PC-3 (cell line): Measurements from ENCODE around the gene TNFSF11.

Experiments
- EZH2 ChIP-seq: fragments of 300-600 bp; sonication (generic); IDR thresholded peaks from one replicate; pipeline ENCODE4 v1.6.1; 2017; ENCODE audit warnings: antibody characterized with exemption, mild to moderate bottlenecking, low read length; ENCODE audit not compliant: unreplicated experiment
- EZH2phosphoT487 ChIP-seq: fragments of 300-600 bp; sonication (generic); IDR thresholded peaks from 2 replicates; pipeline ENCODE4 v1.6.1; 2018; ENCODE audit warnings: mild to moderate bottlenecking, antibody characterized with exemption, low read length, borderline replicate concordance
- TF ChIP-seq, protein P1 (sequence below): fragments of 300-600 bp; sonication (generic); conservative IDR thresholded peaks from 2 replicates; pipeline ENCODE4 v1.5.1; 2017; ENCODE audit warnings: antibody characterized with exemption, low read depth, mild to moderate bottlenecking, low read length

DNA sequence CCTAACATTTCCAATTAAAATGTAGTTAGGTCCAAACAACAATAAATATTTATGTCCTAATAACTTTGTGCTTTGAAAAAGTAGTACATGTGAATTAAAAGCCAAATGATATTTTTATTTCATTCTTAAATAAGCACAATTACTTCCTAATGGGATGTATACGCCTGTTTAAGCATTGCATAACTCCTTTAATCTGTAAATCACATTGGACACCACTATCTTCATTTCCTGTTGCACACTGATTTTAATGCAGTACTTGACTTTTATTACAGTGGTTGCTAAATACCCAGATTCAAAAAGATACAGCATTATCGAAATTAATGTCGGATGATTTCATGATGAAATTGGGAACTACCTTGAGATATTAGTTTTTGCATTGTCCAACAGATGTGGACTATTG lies 70.9 kb downstream of the TNFSF11 start:
- TF ChIP-seq, protein P1, sequence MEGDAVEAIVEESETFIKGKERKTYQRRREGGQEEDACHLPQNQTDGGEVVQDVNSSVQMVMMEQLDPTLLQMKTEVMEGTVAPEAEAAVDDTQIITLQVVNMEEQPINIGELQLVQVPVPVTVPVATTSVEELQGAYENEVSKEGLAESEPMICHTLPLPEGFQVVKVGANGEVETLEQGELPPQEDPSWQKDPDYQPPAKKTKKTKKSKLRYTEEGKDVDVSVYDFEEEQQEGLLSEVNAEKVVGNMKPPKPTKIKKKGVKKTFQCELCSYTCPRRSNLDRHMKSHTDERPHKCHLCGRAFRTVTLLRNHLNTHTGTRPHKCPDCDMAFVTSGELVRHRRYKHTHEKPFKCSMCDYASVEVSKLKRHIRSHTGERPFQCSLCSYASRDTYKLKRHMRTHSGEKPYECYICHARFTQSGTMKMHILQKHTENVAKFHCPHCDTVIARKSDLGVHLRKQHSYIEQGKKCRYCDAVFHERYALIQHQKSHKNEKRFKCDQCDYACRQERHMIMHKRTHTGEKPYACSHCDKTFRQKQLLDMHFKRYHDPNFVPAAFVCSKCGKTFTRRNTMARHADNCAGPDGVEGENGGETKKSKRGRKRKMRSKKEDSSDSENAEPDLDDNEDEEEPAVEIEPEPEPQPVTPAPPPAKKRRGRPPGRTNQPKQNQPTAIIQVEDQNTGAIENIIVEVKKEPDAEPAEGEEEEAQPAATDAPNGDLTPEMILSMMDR: no peak
- TF ChIP-seq EZH2 (no peak), EZH2phosphoT487 (no peak)
